Measurements from ENCODE around the gene SUMO2.
A peak's percentile ranks its signal among the peaks of the same experiment; 100 is the strongest.
"Not testable (repeated sequence)": the region's sequence is repeated elsewhere in the genome, so short reads cannot be mapped to it uniquely, and the experiment has no call there.

Gene SUMO2

DNA sequence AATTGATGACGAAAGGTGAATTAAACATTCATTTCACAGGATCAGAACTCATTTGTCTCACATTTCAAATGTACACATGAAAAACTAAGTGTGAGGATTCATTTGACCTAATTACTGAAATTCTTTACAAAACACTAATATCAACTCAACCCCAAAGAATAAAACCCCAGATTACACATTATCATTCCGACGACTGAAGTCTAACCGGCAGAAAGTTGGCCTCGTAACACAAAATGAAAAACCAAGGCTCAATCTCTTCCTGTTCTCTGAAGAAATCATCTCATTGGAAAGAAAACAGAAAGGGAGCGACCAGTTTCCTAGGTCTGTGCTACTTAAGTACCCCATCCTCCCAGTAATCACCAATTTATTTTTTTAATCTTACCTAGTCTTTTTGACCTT is 30.2 kb downstream of the SUMO2 start:
- TF ChIP-seq JUND (IDR thresholded peaks at IDR 0.05; ENCODE audit: low read depth), result no peak
- DNase-seq (ENCODE audit: low read depth in 1 of 2, low spot score in 1 of 2), result no peak
- in situ Hi-C loops (cut with HindIII; ENCODE audit: low pct_unique_long_range_greater_than_20kb, low sequenced_read_pairs), result no loop called here

DNA sequence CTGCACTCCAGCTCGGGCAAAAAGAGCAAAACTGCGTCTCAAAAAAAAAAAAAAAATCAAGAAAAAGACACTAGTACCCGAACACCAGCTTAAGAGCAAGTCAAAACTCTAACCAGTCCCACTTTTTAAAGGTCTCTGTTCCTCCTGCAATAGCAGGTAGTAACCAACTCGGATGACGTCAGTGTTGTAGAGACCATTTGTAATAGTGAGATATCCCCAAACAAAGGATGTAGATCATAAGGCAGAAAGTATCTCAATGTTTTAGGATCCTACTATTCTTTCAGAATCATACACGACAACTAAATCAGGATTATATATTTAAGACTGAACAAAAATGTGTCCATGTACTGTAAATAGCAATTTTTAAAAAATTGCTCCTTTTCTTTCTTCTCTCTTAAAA is 30.8 kb downstream of the SUMO2 start:
- TF ChIP-seq JUND (IDR thresholded peaks at IDR 0.05; ENCODE audit: low read depth), result no peak
- peak; percentile 33 to 45 for DNase-seq (ENCODE audit: low read depth in 1 of 2, low spot score in 1 of 2)
- in situ Hi-C loops (cut with HindIII; ENCODE audit: low pct_unique_long_range_greater_than_20kb, low sequenced_read_pairs), result no loop called here

DNA sequence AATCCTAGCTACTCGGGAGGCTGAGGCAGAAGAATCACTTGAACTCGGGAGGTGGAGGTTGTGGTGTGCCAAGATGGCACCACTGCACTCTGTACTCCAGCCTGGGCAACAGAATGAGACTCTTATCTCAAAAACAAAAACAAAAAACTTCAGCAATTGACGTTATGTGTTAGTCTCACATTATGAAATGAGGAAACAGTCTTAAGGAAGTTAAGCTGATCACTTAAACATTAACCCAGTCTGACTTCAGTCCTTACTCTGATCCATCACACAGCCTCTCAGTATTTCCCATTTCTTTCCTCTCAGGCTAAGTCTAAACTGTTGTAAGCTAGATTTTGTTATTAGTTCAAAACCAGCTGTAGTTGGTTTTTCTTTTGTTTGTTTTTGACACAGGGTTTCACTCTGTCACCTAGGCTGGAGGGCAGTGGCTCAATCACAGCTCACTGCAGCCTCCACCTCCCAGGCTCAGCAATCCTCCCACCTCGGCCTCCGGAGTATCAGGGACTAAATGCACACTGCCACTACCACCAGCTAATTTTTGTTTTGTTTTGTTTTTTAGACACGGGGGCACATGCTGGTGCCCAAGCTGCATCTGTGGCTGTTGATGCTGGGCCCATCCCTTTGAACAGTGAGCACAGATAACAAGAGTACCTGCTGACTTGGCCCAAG is 34.7 kb downstream of the SUMO2 start:
- TF ChIP-seq JUND (IDR thresholded peaks at IDR 0.05; ENCODE audit: low read depth), result no peak
- in situ Hi-C loops (cut with HindIII; ENCODE audit: low pct_unique_long_range_greater_than_20kb, low sequenced_read_pairs), result no loop called here
- no peak for DNase-seq (ENCODE audit: low read depth in 1 of 2, low spot score in 1 of 2)

DNA sequence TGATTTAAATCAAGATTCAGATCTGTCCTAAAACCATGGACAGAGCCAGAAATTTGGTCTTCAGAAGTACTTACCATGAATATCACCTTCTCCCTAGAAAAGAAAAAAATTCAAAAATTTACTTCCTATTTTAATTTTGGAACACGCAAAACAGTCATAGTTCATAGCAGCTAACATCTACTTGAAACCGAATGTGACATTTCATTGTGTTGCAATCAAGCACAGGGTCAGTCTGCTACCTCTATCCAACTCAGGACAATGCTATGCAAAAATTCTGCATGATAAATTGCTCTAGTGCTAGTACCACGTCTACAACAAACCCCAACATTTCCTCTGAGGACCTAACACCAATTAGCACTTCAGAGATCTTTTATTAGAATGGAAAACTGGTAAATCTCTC is 36.2 kb downstream of the SUMO2 start:
- in situ Hi-C loops (cut with HindIII; ENCODE audit: low pct_unique_long_range_greater_than_20kb, low sequenced_read_pairs), result no loop called here
- TF ChIP-seq JUND (IDR thresholded peaks at IDR 0.05; ENCODE audit: low read depth), result no peak
- DNase-seq (ENCODE audit: low read depth in 1 of 2, low spot score in 1 of 2), result no peak

DNA sequence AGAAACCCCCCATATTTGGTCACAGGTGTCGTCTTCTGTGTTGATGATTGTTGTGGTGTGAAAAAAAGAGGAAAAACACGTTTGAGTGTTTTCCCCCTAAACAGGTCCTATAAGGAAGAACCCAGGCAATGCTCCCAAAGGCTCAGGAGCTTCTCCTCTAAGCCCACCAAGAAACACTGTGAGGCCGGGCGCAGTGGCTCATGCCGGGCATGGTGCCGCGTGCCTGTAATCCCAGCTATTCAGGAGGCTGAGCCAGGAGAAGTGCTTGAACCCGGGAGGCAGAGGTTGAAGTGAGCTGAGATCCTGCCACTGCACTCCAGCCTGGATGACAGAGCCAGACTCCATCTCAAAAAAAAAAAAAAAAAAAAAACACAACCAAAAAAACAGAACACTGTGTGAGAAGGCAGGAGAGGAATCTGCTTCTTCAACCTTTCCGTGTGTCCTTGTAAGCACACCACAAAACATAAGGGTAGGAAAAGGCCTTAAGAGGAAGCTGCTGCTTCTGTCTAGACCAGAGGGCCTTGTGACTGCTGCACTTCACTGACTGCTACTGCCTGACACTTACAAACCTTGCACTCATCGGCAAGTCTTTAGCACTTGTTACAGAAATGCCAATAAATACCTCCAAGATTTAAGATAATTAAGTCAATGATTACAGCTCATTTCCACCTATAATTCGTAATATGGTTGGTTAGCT is 37.8 kb downstream of the SUMO2 start:
- in situ Hi-C loops (cut with HindIII; ENCODE audit: low pct_unique_long_range_greater_than_20kb, low sequenced_read_pairs), result no loop called here
- no peak for TF ChIP-seq JUND (IDR thresholded peaks at IDR 0.05; ENCODE audit: low read depth)
- no peak for DNase-seq (ENCODE audit: low read depth in 1 of 2, low spot score in 1 of 2)

DNA sequence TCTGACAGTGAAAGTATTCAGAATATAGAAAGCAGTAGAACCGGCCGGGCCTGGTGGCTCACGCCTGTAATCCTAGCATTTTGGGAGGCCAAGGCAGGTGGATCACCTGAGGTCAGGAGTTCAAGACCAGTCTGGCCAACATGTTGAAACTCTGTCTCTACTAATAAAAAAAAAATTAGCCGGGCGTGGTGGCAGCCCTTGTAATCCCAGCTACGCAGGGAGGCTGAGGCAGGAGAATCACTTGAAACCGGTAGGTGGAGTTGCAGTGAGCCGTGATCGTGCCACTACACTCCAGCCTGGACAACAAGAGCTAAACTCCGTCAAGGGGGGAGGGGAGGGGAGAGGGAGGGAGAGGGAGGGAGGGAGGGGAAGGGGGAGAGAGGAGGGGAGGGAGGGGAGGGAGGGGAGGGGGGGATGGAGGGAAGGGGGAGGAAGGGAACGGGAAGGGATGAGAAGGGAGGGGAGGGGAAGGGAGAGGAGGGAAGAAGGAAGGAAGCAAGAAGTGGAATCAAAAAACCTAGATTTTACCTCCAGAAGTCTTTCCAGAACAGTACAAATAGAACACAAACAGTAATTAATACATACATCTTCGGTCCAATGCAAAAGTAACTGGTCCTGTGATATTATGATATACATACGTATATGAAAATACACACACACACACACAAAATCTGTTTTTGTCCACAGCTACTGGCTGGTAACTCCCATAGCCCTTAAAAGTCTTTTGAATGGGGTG is 40.4 kb downstream of the SUMO2 start:
- DNase-seq (ENCODE audit: low read depth in 1 of 2, low spot score in 1 of 2), result no peak
- in situ Hi-C loops (cut with HindIII; ENCODE audit: low pct_unique_long_range_greater_than_20kb, low sequenced_read_pairs), result no loop called here
- no peak for TF ChIP-seq JUND (IDR thresholded peaks at IDR 0.05; ENCODE audit: low read depth)

DNA sequence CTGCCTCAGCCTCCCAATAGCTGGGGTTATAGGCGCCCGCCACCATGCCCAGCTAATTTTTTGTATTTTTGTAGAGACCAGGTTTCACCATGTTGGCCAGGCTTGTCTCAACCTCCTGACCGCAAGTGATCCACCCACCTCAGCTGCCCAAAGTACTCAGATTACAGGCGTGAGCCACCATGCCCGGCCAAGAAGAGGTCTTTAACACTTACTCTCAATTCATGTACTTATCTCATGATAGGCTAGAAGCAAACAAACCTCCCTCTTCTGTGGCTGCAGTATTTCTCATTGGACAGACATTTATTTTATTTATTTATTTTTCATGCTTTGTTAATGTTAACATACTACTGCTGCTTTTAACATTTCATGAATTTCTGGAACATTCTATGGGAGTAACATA is 44.2 kb downstream of the SUMO2 start:
- in situ Hi-C loops (cut with HindIII; ENCODE audit: low pct_unique_long_range_greater_than_20kb, low sequenced_read_pairs), result no loop called here
- TF ChIP-seq JUND (IDR thresholded peaks at IDR 0.05; ENCODE audit: low read depth), result no peak
- no peak for DNase-seq (ENCODE audit: low read depth in 1 of 2, low spot score in 1 of 2)

DNA sequence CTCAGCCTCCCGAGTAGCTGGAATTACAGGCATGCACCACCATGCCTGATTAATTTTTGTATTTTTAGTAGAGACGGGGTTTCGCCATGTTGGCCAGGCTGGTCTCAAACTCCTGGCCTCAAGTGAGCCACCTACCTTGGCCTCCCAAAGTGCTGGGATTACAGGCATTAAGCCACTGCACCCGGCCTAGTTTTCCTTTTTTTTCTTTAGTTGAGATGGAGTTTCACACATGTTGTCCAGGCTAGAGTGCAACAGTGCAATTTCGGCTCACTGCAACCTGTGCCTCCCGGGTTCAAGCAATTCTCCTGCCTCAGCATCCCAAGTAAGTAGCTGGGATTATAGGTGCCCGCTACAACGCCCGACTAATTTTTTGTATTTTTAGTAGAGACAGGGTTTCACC is 45.0 kb downstream of the SUMO2 start:
- DNase-seq (ENCODE audit: low read depth in 1 of 2, low spot score in 1 of 2); in situ Hi-C loops (cut with HindIII; ENCODE audit: low pct_unique_long_range_greater_than_20kb, low sequenced_read_pairs): not testable (repeated sequence)

DNA sequence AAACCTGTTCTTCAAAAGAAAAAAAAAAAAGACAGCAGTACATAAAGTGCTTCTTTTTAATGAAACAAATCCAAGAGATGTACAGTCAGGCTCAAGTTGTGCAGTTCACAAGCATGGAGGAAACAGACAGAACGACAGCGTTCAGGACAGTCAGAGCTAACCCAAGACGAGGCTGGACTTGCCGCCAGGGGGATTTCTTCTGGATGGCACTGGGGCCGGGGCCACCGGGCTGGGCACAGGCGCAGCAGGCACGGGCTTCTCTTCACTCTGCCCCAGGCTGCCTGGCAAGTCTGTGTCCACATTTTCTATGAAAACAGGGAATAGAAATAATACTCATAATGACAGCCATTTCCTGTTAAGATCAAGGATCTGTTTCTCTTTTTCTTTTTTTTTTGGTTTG is 46.8 kb downstream of the SUMO2 start:
- no peak for TF ChIP-seq JUND (IDR thresholded peaks at IDR 0.05; ENCODE audit: low read depth)
- in situ Hi-C loops (cut with HindIII; ENCODE audit: low pct_unique_long_range_greater_than_20kb, low sequenced_read_pairs), result no loop called here
- DNase-seq (ENCODE audit: low read depth in 1 of 2, low spot score in 1 of 2), result no peak

DNA sequence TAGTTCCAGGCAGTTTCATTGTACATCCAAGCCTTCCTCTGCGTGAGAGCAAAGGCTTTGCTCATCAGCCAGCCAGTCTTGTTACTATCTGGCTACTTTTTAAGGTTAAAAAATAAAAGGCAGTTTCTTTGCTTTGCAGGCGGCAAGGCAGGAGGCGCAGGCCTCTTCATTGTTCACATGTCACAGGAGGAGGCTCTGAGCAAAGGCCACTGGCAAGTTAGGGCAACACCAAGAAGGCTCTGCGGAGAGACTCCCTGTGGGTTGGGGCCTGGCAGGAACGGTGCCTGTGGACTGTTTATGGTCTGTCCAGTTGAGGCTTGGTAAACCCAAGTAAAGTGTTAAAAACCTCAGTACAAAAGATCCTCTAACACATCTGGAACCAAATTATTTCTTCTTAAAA is 47.3 kb downstream of the SUMO2 start:
- in situ Hi-C loops (cut with HindIII; ENCODE audit: low pct_unique_long_range_greater_than_20kb, low sequenced_read_pairs), result no loop called here
- TF ChIP-seq JUND (IDR thresholded peaks at IDR 0.05; ENCODE audit: low read depth), result no peak
- DNase-seq (ENCODE audit: low read depth in 1 of 2, low spot score in 1 of 2), result no peak

DNA sequence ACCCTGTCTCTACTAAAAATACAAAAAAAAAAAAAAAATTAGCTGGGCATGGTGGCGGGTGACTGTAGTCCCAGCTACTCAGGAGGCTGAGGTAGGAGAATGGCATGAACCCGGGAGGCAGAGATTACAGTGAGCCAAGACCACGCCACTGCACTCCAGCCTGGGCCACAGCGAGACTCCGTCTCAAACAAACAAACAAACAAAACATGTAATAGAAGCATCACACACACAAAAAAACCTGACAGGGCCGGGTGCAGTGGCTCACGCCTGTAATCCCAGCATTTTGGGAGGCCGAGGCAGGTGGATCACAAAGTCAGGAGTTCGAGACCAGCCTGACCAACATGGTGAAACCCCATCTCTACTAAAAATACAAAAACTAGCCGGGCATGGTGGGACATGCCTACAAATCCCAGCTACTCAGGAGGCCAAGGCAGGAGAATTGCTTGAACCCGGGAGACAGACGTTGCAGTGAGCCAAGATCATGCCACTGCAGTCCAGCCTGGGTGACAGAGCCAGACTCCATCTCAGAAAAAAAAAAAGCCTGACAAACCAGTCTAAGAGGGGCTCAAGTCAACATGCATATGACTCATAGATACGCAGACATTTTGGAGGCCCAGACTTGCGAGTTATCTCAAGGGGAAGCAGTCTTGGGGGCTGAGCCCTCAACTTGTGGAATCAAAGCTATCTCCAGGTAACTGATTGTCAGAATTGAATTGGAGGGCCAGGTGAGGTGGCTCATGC is 49.0 kb downstream of the SUMO2 start:
- DNase-seq (ENCODE audit: low read depth in 1 of 2, low spot score in 1 of 2); in situ Hi-C loops (cut with HindIII; ENCODE audit: low pct_unique_long_range_greater_than_20kb, low sequenced_read_pairs): not testable (repeated sequence)

DNA sequence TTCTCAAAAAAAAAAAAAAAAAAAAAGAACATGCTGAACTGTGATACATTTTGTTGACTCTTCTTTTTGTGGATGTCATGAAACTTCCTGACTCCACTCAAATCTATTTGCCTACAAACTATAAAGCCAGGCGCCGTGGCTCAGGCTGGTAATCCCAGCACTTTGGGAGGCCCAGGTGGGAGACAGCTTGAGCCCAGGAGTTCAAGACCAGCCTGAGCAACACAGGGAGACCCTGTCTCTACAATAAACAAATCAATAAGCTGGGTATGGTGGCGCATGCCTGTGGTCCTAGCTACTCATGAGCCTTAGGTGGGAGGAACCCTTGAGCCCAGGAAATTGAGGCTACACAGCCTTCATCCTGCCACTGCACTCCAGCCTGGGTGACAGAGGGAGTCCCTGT is 49.8 kb downstream of the SUMO2 start:
- in situ Hi-C loops (cut with HindIII; ENCODE audit: low pct_unique_long_range_greater_than_20kb, low sequenced_read_pairs), result no loop called here
- TF ChIP-seq JUND (IDR thresholded peaks at IDR 0.05; ENCODE audit: low read depth), result no peak
- no peak for DNase-seq (ENCODE audit: low read depth in 1 of 2, low spot score in 1 of 2)

DNA sequence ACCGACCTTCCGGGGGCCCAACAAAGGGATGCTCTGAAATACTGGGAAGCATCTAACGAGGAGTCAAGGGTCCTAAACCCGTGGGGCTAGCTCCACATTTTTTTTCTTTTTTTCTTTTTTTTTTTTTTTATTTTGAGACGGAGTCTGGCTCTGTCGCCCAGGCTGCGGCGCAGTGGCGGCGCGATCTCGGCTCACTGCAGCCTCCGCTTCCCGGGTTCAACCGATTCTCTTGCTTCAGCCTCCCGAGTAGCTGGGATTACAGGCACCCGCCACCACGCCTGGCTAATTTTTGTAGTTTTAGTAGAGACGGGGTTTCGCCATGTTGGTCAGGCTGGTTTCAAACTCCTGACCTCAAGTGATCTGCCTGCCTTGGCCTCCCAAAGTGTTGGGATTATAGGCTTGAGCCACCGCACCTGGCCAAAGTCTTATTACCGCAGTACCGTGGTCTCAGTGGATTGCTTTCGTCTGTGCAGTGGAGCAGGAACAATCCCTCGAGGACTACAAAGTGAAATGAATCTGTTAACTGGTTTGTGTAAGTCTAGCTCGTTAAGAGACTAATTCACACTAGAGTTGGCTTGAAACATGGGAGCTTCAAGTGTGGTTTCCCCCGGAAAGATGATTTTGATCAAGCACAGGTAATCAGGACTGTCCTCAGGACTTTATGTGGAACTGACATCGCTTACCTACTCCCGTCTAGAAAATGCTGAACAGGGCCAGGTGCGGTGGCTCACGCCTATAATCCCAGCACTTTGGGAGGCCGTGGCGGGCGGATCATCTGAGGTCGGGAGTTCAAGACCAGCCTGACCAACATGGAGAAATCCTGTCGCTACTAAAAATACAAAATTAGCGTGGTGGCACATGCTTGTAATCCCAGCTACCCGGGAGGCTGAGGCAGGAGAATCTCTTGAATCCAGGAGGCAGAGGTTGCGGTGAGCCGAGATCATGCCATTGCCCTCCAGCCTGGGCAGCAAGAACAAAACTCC is 50.5 kb downstream of the SUMO2 start:
- in situ Hi-C loops (cut with HindIII; ENCODE audit: low pct_unique_long_range_greater_than_20kb, low sequenced_read_pairs); DNase-seq (ENCODE audit: low read depth in 1 of 2, low spot score in 1 of 2): not testable (repeated sequence)

Data from T47D (cell line).